GM12864 (cell line): Measurements from ENCODE around the gene RIC8B.

Source experiments
- DNase-seq: peaks from one replicate; pipeline ENCODE4 v3.0.0-alpha.2; 2011; ENCODE audit warnings: low read depth
- H3K4me3 ChIP-seq: 2 replicates; pipeline ENCODE4 v1.5.1; 2011; ENCODE audit warnings: mild to moderate bottlenecking, low read depth, low read length, control low read depth
- CTCF ChIP-seq: IDR thresholded peaks from 2 replicates; pipeline ENCODE4 v1.5.1; 2011; ENCODE audit warnings: low read depth, mild to moderate bottlenecking, moderate library complexity, low read length, control low read depth, inconsistent platforms; ENCODE audit errors: missing control alignments

The RIC8B gene

GRCh38 chr12:106831699-106832098 lies 57.2 kb downstream of the RIC8B start:
- DNase-seq: no peak
- TF ChIP-seq CTCF: no peak
- no peak overlapping the region for H3K4me3 ChIP-seq

GRCh38 chr12:106837782-106838181 lies 63.3 kb downstream of the RIC8B start:
- no peak for TF ChIP-seq CTCF
- H3K4me3 ChIP-seq: no peak overlapping the region
- no peak for DNase-seq

- no peak overlapping the region for H3K4me3 ChIP-seq
- DNase-seq: no peak
- TF ChIP-seq CTCF: no peak
Measured at GRCh38 chr12:106839333-106839732, 64.9 kb downstream of the RIC8B start.

GRCh38 chr12:106840243-106840642 lies 65.8 kb downstream of the RIC8B start:
- DNase-seq: no peak
- H3K4me3 ChIP-seq: no peak overlapping the region
- TF ChIP-seq CTCF: no peak

GRCh38 chr12:106841510-106842302 lies 67.2 kb downstream of the RIC8B start:
- DNase-seq: peak; percentile 5
- H3K4me3 ChIP-seq: no peak overlapping the region
- peak; percentile 34 for TF ChIP-seq CTCF

- H3K4me3 ChIP-seq: no peak overlapping the region
- no peak for TF ChIP-seq CTCF
- DNase-seq: no peak
Measured at GRCh38 chr12:106845902-106846301, 71.4 kb downstream of the RIC8B start.

- DNase-seq: no peak
- TF ChIP-seq CTCF: no peak
- H3K4me3 ChIP-seq: no peak overlapping the region
Measured at GRCh38 chr12:106847861-106848260, 73.4 kb downstream of the RIC8B start.
